GM20000 (cell line): Measurements from ENCODE around the gene RHOH.

Source experiments
- DNase-seq: peaks from one replicate; pipeline ENCODE4 v3.0.0; 2012; ENCODE audit warnings: low spot score
- CTCF ChIP-seq: IDR thresholded peaks from 2 replicates; pipeline ENCODE4 v1.5.1; 2012; ENCODE audit warnings: mild to moderate bottlenecking, control low read depth; ENCODE audit errors: extremely low read depth, missing control alignments

RHOH gene

DNA sequence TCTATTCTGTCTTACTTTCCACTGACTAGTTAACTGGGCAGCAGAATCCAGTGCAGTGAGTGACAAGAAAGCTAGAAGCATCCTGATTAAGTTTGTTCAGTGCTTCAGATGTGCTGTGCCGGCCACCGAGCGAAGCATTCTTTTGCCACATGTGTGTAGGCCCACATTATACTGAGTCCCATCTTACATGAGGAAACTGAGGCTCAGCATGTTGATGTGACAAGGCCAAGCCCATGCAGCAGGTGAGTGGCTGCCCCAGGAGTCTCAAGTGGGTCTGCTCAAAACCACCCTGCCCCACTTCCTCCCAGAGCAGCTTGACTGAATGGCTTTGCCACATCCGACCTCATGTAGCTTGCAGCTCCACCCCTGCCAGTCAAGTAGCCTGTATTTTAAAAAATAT is 50.5 kb downstream of the RHOH start:
- TF ChIP-seq CTCF, result no peak
- DNase-seq, result no peak

DNA sequence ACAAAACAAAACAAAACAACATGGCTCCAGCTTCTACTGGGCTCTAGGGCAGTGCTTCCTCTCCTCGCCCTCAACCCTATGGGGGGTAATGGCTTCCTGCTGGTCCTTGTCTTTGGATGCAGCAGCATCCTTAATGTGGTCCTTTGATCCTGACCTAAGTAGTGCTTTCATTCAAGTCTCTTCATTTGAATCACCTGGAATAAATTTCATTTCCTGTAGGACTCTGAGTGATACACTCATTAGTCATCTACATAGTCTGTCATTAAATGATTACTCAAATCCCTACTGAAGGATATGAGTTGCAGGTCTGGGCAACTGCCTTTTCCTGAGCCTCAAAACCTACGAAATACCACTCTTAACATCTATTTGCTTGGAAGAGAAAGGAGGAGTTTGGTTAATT is 54.5 kb downstream of the RHOH start:
- no peak for DNase-seq
- no peak for TF ChIP-seq CTCF

- no peak for TF ChIP-seq CTCF
- no peak for DNase-seq
Measured at GRCh38 chr4:40253906-40254305, 57.1 kb downstream of the RHOH start.

- no peak for TF ChIP-seq CTCF
- no peak for DNase-seq
Measured at GRCh38 chr4:40254608-40255392, 58.0 kb downstream of the RHOH start.

- TF ChIP-seq CTCF, result no peak
- DNase-seq, result no peak
Measured at GRCh38 chr4:40255393-40256281, 58.8 kb downstream of the RHOH start.

DNA sequence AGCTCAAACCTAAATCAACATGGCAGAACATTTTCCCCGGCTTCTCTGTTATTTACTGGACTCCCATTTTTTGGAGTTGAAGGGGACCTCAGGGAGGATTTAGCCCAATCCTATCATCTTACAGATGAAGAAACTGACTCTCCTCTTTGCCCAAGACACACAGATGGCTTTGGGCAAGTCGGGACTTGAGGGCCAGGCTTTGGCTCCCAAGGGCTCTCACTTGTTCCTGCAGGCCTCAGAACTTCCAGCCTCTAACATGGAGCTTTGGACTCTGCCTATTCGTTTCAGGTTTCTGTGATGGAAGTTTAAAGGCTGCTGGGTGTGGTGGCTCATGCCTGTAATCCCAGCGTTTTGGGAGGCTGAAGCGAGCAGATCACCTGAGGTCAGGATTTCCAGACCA is 59.5 kb downstream of the RHOH start:
- TF ChIP-seq CTCF, result no peak
- no peak for DNase-seq

DNA sequence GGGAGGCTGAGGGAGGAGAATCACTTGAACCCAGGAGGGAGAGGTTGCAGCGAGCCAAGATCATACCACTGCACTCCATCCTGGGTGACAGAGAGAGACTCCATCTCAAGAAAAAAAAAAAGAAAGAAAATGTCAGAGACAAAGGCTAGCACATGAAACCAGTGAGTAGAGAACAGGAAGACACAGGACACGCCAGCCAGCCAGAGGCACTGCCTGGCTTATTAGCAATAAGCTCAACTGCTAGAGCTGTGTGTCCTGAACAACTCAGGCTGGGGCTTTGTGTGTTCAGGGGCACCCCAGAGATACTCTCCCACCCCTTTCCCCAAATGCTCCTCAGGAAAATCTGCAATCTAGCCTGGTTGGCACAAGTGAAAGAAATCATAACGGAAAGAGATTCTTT is 60.0 kb downstream of the RHOH start:
- no peak for DNase-seq
- no peak for TF ChIP-seq CTCF
